ENCODE measurements around the gene DOP1A. TPM values are rescaled to one million over a fixed set of nuclear protein-coding genes. Genes with fewer than 3 reads are reported as not detected.

The DOP1A gene, protein sequence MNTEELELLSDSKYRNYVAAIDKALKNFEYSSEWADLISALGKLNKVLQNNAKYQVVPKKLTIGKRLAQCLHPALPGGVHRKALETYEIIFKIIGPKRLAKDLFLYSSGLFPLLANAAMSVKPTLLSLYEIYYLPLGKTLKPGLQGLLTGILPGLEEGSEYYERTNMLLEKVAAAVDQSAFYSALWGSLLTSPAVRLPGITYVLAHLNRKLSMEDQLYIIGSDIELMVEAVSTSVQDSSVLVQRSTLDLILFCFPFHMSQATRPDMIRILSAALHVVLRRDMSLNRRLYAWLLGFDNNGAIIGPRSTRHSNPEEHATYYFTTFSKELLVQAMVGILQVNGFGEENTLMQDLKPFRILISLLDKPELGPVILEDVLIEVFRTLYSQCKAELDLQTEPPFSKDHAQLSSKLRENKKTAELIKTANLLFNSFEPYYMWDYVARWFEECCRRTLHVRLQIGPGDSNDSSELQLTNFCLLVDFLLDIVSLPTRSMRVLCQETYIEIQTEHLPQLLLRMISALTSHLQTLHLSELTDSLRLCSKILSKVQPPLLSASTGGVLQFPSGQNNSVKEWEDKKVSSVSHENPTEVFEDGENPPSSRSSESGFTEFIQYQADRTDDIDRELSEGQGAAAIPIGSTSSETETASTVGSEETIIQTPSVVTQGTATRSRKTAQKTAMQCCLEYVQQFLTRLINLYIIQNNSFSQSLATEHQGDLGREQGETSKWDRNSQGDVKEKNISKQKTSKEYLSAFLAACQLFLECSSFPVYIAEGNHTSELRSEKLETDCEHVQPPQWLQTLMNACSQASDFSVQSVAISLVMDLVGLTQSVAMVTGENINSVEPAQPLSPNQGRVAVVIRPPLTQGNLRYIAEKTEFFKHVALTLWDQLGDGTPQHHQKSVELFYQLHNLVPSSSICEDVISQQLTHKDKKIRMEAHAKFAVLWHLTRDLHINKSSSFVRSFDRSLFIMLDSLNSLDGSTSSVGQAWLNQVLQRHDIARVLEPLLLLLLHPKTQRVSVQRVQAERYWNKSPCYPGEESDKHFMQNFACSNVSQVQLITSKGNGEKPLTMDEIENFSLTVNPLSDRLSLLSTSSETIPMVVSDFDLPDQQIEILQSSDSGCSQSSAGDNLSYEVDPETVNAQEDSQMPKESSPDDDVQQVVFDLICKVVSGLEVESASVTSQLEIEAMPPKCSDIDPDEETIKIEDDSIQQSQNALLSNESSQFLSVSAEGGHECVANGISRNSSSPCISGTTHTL (N-terminal part only)
- 10 to 100 TPM; 20.3 to 29.6 TPM for total RNA-seq

DNA sequence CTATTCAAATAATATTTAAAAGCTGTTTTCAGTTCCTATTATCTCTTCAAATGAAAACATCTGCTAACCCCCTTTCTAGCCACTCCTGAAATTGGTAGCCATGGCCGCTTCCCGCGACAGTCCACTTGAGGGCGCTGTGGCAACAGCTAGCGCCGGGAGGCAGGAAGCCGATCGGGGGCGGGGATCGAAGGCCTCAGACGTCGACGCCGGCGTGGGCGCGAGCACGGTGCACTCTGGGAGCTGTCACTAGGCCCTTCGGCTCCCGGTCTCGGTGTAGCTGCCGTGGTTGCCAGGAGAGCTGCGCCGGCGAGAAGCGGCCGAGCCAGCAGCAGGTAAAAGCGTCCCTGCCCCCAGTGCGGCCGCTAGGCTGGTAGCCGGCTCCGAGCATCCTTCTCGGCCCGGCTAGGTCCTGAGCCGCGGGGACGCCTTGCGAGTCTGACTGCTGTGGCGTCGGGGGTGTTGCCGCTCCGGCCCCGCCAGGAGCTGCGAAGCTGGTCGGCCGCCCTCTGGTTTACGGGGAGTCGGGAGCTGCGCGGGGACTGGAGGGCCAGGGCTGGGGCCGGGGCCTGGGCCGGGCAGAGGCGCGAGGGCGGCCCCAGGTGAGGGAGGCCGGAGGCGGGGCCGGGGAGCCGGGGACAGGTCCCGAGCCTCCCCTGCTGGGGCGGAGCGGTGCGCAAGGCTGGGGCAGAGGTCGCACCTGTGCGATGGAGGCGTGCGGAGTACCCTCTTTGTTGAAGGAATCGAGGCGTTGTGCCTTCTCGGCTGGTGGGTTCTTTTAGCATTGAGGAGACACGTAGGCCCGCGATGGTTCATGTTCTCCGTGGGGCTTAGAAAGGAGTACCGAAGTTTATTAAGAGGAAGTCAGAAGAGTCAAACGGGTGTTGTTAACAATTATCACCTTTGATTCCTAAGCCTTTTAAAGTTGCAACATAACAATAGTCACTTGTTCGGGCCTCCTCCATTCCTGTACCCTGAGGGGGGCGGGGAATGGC is at the start of gene DOP1A:
TSS of gene DOP1A (plus strand) at position 224 of the 992 bp plus-strand sequence. CDS start 29,307 bp downstream, outside the sequence.
- intact Hi-C loops (cut with DNase I), result loop anchor here (5.0 kb wide), 2 partner anchors 125 to 150 kb away; partner anchors contain the start of genes PGM3 and RWDD2A
- Histone ChIP-seq H3K9me3 (no peaks in the 10 kb centered on the region), H3K27me3 (no peaks in the 10 kb centered on the region), H3K4me3 (peak within 1 kb of the TSS; percentile 92), H3K36me3 (no peaks in the 10 kb centered on the region), H3K9ac (ENCODE audit: low read depth in 2 of 2, low read length in 2 of 2) (peak within 1 kb of the TSS; percentile 94 to 97), H3K4me1 (no peaks in the 10 kb centered on the region), H3K27ac (peak within 1 kb of the TSS; percentile 96)
- DNase-seq, result peak; percentile 98
- TF ChIP-seq, protein P1, sequence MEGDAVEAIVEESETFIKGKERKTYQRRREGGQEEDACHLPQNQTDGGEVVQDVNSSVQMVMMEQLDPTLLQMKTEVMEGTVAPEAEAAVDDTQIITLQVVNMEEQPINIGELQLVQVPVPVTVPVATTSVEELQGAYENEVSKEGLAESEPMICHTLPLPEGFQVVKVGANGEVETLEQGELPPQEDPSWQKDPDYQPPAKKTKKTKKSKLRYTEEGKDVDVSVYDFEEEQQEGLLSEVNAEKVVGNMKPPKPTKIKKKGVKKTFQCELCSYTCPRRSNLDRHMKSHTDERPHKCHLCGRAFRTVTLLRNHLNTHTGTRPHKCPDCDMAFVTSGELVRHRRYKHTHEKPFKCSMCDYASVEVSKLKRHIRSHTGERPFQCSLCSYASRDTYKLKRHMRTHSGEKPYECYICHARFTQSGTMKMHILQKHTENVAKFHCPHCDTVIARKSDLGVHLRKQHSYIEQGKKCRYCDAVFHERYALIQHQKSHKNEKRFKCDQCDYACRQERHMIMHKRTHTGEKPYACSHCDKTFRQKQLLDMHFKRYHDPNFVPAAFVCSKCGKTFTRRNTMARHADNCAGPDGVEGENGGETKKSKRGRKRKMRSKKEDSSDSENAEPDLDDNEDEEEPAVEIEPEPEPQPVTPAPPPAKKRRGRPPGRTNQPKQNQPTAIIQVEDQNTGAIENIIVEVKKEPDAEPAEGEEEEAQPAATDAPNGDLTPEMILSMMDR (IDR thresholded peaks at IDR 0.05), result peak; percentile 96

GRCh38 chr6:83019741-83020140 is 47.7 kb upstream of the DOP1A start:
- no peak overlapping the region for H3K9ac ChIP-seq (ENCODE audit: low read depth in 2 of 2, low read length in 2 of 2)
- no peaks in the 10 kb centered on the region for H3K4me1 ChIP-seq
- no peaks in the 10 kb centered on the region for H3K9me3 ChIP-seq
- no peak for DNase-seq
- no peak overlapping the region for H3K27ac ChIP-seq
- intact Hi-C loops (cut with DNase I), result no loop called here
- TF ChIP-seq, protein P1 (IDR thresholded peaks at IDR 0.05), result no peak
- no peaks in the 10 kb centered on the region for H3K27me3 ChIP-seq
- H3K4me3 ChIP-seq, result no peak overlapping the region
- H3K36me3 ChIP-seq, result no peaks in the 10 kb centered on the region

- intact Hi-C loops (cut with DNase I), result no loop called here
- TF ChIP-seq, protein P1 (IDR thresholded peaks at IDR 0.05), result no peak
- Histone ChIP-seq H3K4me3 (no peak overlapping the region), H3K27ac (no peak overlapping the region), H3K27me3 (no peaks in the 10 kb centered on the region), H3K9me3 (no peaks in the 10 kb centered on the region), H3K36me3 (no peaks in the 10 kb centered on the region), H3K4me1 (no peaks in the 10 kb centered on the region), H3K9ac (ENCODE audit: low read depth in 2 of 2, low read length in 2 of 2) (no peak overlapping the region)
- no peak for DNase-seq
Measured at GRCh38 chr6:83031689-83032088, 35.8 kb upstream of the DOP1A start.

DNA sequence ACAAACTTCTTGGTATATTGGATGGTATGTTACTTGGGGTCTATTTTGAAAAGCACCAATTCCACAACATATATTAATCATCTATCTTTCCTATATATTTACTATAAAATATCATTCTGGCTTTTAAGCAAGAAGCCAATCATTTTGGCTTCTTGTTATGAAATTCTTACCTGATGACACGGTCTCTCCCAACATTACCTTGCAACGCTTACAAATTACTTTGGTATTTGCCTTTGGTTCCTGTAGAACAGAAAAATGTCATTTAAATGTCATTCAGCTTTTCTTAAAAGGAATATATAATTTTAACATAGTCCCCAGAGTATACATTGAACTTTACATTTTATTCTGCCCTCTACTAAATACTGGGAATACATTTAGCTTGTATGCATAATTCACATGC is 29.2 kb upstream of the DOP1A start:
- DNase-seq, result no peak
- intact Hi-C loops (cut with DNase I), result no loop called here
- Histone ChIP-seq H3K27ac (no peak overlapping the region), H3K4me1 (no peaks in the 10 kb centered on the region), H3K9me3 (no peaks in the 10 kb centered on the region), H3K9ac (ENCODE audit: low read depth in 2 of 2, low read length in 2 of 2) (no peak overlapping the region), H3K27me3 (no peaks in the 10 kb centered on the region), H3K4me3 (no peak overlapping the region), H3K36me3 (no peaks in the 10 kb centered on the region)
- TF ChIP-seq, protein P1 (IDR thresholded peaks at IDR 0.05), result no peak

All from colonic mucosa (tissue), 4 donors.